ENCODE results near the gene ZNF385B.

GRCh38 chr2:179588486-179589145 lies 272.8 kb downstream of the ZNF385B start:
- TF ChIP-seq CTCF (IDR thresholded peaks at IDR 0.05) (no peak), POLR2A (IDR thresholded peaks at IDR 0.05) (no peak)

All from uterus (tissue), 2 donors.